Endothelial cell (in vitro differentiated cells): ENCODE results near the gene PLXNA2. TPM values are rescaled to one million over a fixed set of nuclear protein-coding genes. Genes with fewer than 3 reads are reported as not detected.

ENCODE experiments used
- DNase-seq: peaks from one replicate; pipeline ENCODE4 v3.0.0; 2021; ENCODE audit warnings: low spot score
- H3K27ac Mint-ChIP-seq: one replicate; pipeline ENCODE4 v1.8.0; 2021; ENCODE audit warnings: mixed read lengths, inconsistent platforms; ENCODE audit not compliant: unreplicated experiment
- H3K27me3 Mint-ChIP-seq: one replicate; pipeline ENCODE4 v1.8.0; 2021; ENCODE audit warnings: mild to moderate bottlenecking, moderate library complexity, mixed read lengths, inconsistent platforms; ENCODE audit not compliant: unreplicated experiment
- H3K36me3 Mint-ChIP-seq: one replicate; pipeline ENCODE4 v1.8.0; 2021; ENCODE audit warnings: mild to moderate bottlenecking, low read depth, mixed read lengths, inconsistent platforms; ENCODE audit not compliant: unreplicated experiment
- H3K4me1 Mint-ChIP-seq: one replicate; pipeline ENCODE4 v1.8.0; 2021; ENCODE audit warnings: mild to moderate bottlenecking, mixed read lengths, inconsistent platforms; ENCODE audit not compliant: unreplicated experiment
- H3K4me3 Mint-ChIP-seq: one replicate; pipeline ENCODE4 v1.8.0; 2021; ENCODE audit warnings: mild to moderate bottlenecking, mixed read lengths, inconsistent platforms; ENCODE audit not compliant: unreplicated experiment
- H3K9me3 Mint-ChIP-seq: one replicate; pipeline ENCODE4 v1.8.0; 2021; ENCODE audit warnings: mixed read lengths, inconsistent platforms; ENCODE audit not compliant: unreplicated experiment
- total RNA-seq: library from RNA; stranded (reverse); fragmentation: NEBNext Ultra II Directional; extraction: Animal tissue kit (Norgen Biotek cat#: 25700); gene quantifications from one replicate; pipeline ENCODE4 v1.2.1, GENCODE V29; 2021; ENCODE audit not compliant: unreplicated experiment
- TF ChIP-seq, protein P1 (sequence below): fragments of 200-600 bp; sonication (generic); IDR thresholded peaks from one replicate; pipeline ENCODE4 v1.5.0; 2021; ENCODE audit warnings: antibody characterized with exemption; ENCODE audit not compliant: unreplicated experiment

PLXNA2 gene
- total RNA-seq, 1 donor from 2014 or later, result 25.6 TPM

DNA sequence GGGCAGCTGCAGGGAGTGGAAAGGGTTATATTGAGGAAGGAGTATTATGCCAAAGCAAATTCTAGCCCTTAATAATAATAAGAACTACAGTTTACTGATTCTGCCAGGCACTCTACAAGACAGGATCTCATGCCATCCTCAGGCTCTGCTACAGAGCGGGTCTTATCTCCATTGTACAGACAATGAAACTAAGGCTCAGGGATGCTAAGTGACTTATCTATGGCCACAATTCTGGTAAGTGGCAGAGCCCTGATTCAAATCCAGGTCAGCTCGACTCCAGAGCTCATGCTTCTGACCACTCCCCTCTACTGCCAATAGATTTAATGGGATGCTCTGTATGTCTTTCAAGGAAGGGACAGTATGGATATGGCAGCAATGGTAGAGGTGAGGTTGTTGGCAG is 187.1 kb downstream of the PLXNA2 start:
- peaks cover 5% of the 10 kb centered on the region for H3K4me1 Mint-ChIP-seq
- peaks cover 4% of the 10 kb centered on the region for H3K9me3 Mint-ChIP-seq

DNA sequence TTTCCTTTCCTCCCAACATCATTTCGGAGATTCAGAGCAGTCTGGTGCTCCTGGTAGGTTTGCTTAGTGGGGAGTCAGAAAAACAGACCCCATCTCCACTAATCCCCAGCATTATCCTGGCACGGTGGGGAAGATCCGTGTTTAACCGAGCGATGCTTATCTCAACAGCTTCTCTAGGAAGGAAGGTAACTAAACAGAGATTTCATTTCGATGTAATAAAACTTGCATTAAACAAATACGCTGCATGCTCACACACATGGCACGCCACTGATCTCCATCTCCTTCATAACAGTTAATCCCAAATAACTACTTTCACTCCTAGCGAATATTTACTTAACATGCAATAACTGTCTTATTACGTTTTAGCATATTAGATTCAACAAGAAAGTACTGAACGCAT is 188.6 kb downstream of the PLXNA2 start:
- H3K9me3 Mint-ChIP-seq, result no peaks in the 10 kb centered on the region
- peaks cover 2% of the 10 kb centered on the region for H3K27me3 Mint-ChIP-seq
- H3K36me3 Mint-ChIP-seq, result peaks cover 35% of the 10 kb centered on the region
- H3K4me3 Mint-ChIP-seq, result no peak overlapping the region
- TF ChIP-seq, protein P1, sequence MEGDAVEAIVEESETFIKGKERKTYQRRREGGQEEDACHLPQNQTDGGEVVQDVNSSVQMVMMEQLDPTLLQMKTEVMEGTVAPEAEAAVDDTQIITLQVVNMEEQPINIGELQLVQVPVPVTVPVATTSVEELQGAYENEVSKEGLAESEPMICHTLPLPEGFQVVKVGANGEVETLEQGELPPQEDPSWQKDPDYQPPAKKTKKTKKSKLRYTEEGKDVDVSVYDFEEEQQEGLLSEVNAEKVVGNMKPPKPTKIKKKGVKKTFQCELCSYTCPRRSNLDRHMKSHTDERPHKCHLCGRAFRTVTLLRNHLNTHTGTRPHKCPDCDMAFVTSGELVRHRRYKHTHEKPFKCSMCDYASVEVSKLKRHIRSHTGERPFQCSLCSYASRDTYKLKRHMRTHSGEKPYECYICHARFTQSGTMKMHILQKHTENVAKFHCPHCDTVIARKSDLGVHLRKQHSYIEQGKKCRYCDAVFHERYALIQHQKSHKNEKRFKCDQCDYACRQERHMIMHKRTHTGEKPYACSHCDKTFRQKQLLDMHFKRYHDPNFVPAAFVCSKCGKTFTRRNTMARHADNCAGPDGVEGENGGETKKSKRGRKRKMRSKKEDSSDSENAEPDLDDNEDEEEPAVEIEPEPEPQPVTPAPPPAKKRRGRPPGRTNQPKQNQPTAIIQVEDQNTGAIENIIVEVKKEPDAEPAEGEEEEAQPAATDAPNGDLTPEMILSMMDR, result no peak
- peaks cover 5% of the 10 kb centered on the region for H3K4me1 Mint-ChIP-seq
- no peak overlapping the region for H3K27ac Mint-ChIP-seq
- no peak for DNase-seq

More for the DNA sequence above, 187.1 kb downstream of the PLXNA2 start:
- H3K36me3 Mint-ChIP-seq, result peaks cover 34% of the 10 kb centered on the region
- no peak overlapping the region for H3K4me3 Mint-ChIP-seq
- TF ChIP-seq, protein P1, result no peak
- DNase-seq, result no peak
- H3K27ac Mint-ChIP-seq, result no peak overlapping the region
- peaks cover 2% of the 10 kb centered on the region for H3K27me3 Mint-ChIP-seq

DNA sequence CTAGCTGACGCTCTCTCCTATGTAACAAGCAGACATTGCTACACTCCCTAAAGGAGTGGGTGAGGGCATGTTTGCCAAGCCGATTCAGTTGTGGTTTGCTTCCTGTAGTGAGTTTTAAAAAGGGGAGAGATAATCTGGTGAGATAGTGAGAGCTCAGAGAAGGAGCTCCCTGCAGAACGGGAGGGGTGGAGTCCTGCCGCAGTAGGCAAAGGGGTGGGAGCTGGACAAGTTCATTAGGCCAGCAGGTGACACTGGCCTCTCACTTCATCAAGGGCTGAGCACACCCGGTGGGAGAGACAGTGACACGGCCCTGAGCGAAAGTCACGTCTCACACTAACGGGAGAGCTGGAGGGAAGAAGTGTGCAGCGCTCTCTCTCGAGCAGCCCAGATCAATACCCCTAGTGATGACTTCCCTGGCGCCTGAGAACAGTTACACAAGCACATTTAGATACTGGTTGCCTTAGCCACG is 189.2 kb downstream of the PLXNA2 start:
- no peak overlapping the region for H3K4me3 Mint-ChIP-seq
- DNase-seq, result no peak
- TF ChIP-seq, protein P1, result no peak
- no peak overlapping the region for H3K27ac Mint-ChIP-seq
- peaks cover 2% of the 10 kb centered on the region for H3K4me1 Mint-ChIP-seq
- H3K27me3 Mint-ChIP-seq, result no peaks in the 10 kb centered on the region
- peaks cover 32% of the 10 kb centered on the region for H3K36me3 Mint-ChIP-seq
- H3K9me3 Mint-ChIP-seq, result no peaks in the 10 kb centered on the region

DNA sequence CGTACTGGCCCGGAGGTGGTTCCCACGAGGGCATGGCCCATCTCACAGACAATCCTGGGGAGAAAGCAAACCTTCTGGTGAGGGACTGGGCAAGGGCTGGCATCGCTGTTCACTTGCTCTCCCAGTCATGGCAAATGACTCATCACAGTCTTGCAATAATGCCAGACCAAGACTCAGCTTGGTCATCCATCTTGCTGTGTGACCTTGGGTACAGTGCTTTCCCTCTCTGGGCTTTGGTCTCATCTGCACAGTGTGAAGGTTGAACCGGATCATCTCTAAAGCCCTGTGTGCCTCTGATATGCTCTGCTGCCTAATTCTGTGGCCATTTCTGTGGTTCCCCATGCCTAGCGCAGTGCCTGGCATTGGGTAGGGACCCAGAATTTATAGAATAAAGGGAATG is 189.7 kb downstream of the PLXNA2 start:
- Mint-ChIP-seq H3K27ac (no peak overlapping the region), H3K36me3 (peaks cover 30% of the 10 kb centered on the region), H3K4me1 (peaks cover 2% of the 10 kb centered on the region), H3K4me3 (no peak overlapping the region), H3K9me3 (no peaks in the 10 kb centered on the region), H3K27me3 (no peaks in the 10 kb centered on the region)
- DNase-seq, result no peak
- TF ChIP-seq, protein P1, result no peak

DNA sequence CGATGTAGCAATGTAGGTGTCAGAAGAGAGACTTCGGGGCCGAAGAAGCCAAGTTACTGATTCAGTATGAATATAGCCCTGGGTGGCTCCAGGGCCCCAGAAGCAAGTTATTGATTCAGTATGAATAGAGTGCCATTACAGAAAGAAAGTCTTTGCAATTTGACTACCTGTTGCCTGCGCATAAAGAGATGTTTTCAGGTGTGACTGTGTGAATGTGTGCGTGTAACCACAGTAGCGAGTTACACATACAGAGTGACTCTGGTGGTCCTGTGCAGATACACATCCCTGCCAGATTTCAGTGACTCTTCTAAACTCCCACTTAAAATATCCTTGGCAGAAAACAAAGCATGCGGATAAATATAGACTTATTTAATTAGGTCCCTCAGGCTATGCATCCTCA is 190.5 kb downstream of the PLXNA2 start:
- TF ChIP-seq, protein P1, result no peak
- no peaks in the 10 kb centered on the region for H3K4me1 Mint-ChIP-seq
- no peak for DNase-seq
- H3K4me3 Mint-ChIP-seq, result no peak overlapping the region
- peaks cover 31% of the 10 kb centered on the region for H3K36me3 Mint-ChIP-seq
- no peaks in the 10 kb centered on the region for H3K27me3 Mint-ChIP-seq
- no peak overlapping the region for H3K27ac Mint-ChIP-seq
- no peaks in the 10 kb centered on the region for H3K9me3 Mint-ChIP-seq
